Medulla oblongata (tissue), 1 donor: ENCODE data around the gene KCNQ4.

Source experiments
- DNase-seq: peaks from one replicate; pipeline ENCODE4 v3.0.0-alpha.2; 2015; ENCODE audit errors: extremely low spot score

KCNQ4 gene

GRCh38 chr1:40794974-40795715 lies 11.6 kb downstream of the KCNQ4 start:
- DNase-seq = no peak

GRCh38 chr1:40795811-40796586 lies 12.4 kb downstream of the KCNQ4 start:
- DNase-seq = no peak

GRCh38 chr1:40796939-40797667 lies 13.5 kb downstream of the KCNQ4 start:
- DNase-seq = peak; percentile 38

GRCh38 chr1:40797668-40798010 lies 14.1 kb downstream of the KCNQ4 start:
- DNase-seq = no peak

- DNase-seq = no peak
These were observed 15.0 kb downstream of the KCNQ4 start for GRCh38 chr1:40798366-40799281.

GRCh38 chr1:40799351-40799867 lies 15.8 kb downstream of the KCNQ4 start:
- no peak for DNase-seq

GRCh38 chr1:40801742-40802077 lies 18.1 kb downstream of the KCNQ4 start:
- DNase-seq = no peak

GRCh38 chr1:40802078-40802741 lies 18.6 kb downstream of the KCNQ4 start:
- peak; percentile 52 for DNase-seq

- DNase-seq = no peak
These were observed 19.1 kb downstream of the KCNQ4 start for GRCh38 chr1:40802742-40803113.

- DNase-seq = no peak
These were observed 19.9 kb downstream of the KCNQ4 start for GRCh38 chr1:40803447-40803846.

GRCh38 chr1:40803902-40804301 lies 20.3 kb downstream of the KCNQ4 start:
- DNase-seq = no peak

GRCh38 chr1:40806240-40806639 lies 22.7 kb downstream of the KCNQ4 start:
- DNase-seq = no peak

GRCh38 chr1:40806731-40807695 lies 23.4 kb downstream of the KCNQ4 start:
- no peak for DNase-seq

- no peak for DNase-seq
These were observed 24.4 kb downstream of the KCNQ4 start for GRCh38 chr1:40808002-40808401.

- no peak for DNase-seq
These were observed 24.9 kb downstream of the KCNQ4 start for GRCh38 chr1:40808444-40808843.

GRCh38 chr1:40808909-40809308 lies 25.3 kb downstream of the KCNQ4 start:
- peak; percentile 49 for DNase-seq

- no peak for DNase-seq
These were observed 27.3 kb downstream of the KCNQ4 start for GRCh38 chr1:40810927-40811326.

GRCh38 chr1:40815420-40815819 lies 31.8 kb downstream of the KCNQ4 start:
- no peak for DNase-seq

- DNase-seq = no peak
These were observed 34.2 kb downstream of the KCNQ4 start for GRCh38 chr1:40817791-40818263.
